ENCODE data around the gene ETFBKMT. TPM values are rescaled to one million over a fixed set of nuclear protein-coding genes. Genes with fewer than 3 reads are reported as not detected.
A peak's percentile ranks its signal among the peaks of the same experiment; 100 is the strongest.
"Not testable (repeated sequence)": the region's sequence is repeated elsewhere in the genome, so short reads cannot be mapped to it uniquely, and the experiment has no call there.

Gene ETFBKMT
- total and polyA plus RNA-seq, 4 experiments from 2014 or later = 1.3 to 2.2 (median 1.7) TPM

DNA sequence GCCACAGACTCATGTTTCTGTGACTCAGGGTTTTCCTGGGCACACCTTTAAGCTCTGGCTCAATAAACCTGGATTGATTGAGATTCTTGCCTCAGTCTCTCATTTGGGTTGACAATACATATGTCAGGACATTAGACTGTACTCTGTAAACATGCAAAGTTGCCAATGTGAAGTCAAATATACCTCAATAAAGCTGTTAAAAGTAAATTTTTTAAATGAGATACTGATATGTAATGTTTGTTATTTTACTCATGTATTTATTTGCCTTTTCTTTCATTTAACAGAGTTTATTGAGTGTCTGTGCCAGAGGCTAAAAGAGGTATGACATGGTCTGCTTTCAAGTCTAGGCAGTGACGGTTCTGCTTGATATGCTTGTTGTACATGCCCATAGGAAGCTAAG, 3.7 kb upstream of the ETFBKMT start:
- CTCF ChIA-PET (ENCODE audit: partially characterized antibody) = interaction anchor here (0.9 to 2.0 kb wide), 5 partner anchors 20 to 1100 kb away, joined by 3 to 8 read pairs (median 3); partner anchors contain the start of gene YARS2
- H3K4me1 ChIP-seq (ENCODE audit: insufficient read depth, low read length) = peaks cover 29% of the 10 kb centered on the region
- H3K4me3 ChIP-seq (ENCODE audit: low read length in 2 of 2) = no peak overlapping the region
- intact Hi-C loops (cut with micrococcal nuclease) = no loop called here
- no peaks in the 10 kb centered on the region for H3K9me3 Mint-ChIP-seq
- H3K4me3 Mint-ChIP-seq = peak overlapping the region in 1 of 8 donors; percentile 1
- H3K4me1 Mint-ChIP-seq = peaks cover 16 to 28% (median 21%) of the 10 kb centered on the region in 4 donors
- no peak overlapping the region for H3K27ac ChIP-seq (ENCODE audit: low read depth, low read length)
- peaks cover 0 to 4% of the 10 kb centered on the region in 2 donors for H3K36me3 Mint-ChIP-seq
- POLR2A ChIA-PET (ENCODE audit: partially characterized antibody) = no interaction called here
- no peaks in the 10 kb centered on the region for H3K27me3 ChIP-seq (ENCODE audit: insufficient read depth, low read length)
- H3K36me3 ChIP-seq (ENCODE audit: insufficient read depth, low read length) = no peaks in the 10 kb centered on the region
- no peak overlapping the region for H3K27ac Mint-ChIP-seq
- no peak for DNase-seq
- H3K9me3 ChIP-seq (ENCODE audit: control insufficient read depth in 1 of 2, low read length in 2 of 2) = no peaks in the 10 kb centered on the region
- H3K27me3 Mint-ChIP-seq = no peaks in the 10 kb centered on the region

DNA sequence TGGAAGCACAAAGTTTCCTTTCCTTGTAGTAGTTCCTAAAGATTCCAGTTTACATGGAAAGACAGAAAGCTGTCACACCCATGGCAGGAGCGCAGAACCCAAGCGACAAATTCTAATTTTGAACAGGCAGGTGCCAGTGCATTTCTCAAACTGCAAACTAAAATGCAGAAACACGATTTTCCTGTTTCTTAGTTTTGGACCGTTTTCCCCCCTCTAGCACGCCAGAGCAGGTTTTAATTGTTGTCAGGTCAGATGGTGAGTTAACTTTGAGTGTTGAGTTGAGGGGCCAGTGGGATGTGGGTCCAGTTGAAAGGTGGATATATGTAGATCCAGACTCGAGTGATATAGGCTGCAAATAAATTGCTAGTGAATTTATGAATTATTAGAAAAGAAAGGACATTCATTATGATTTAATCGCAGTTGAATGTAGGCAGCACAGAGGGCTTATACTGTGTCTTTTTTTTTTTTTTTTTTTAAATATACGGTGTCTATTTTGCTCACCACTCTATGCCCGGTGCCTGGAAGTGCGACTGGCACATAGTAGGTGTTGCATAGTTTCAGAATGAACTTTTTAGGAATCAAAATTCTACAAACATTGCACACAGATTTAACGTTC, 909 bp upstream of the ETFBKMT start:
- Histone ChIP-seq H3K4me1 (ENCODE audit: insufficient read depth, low read length) (peaks cover 18% of the 10 kb centered on the region), H3K9me3 (ENCODE audit: control insufficient read depth in 1 of 2, low read length in 2 of 2) (no peaks in the 10 kb centered on the region), H3K36me3 (ENCODE audit: insufficient read depth, low read length) (no peaks in the 10 kb centered on the region), H3K4me3 (ENCODE audit: low read length in 2 of 2) (peak overlapping the region; percentile 27 to 86), H3K27ac (ENCODE audit: low read depth, low read length) (peak overlapping the region; percentile 86), H3K27me3 (ENCODE audit: insufficient read depth, low read length) (no peaks in the 10 kb centered on the region)
- H3K4me3 Mint-ChIP-seq = peak overlapping the region; percentile 92 to 99 (median 94)
- POLR2A ChIA-PET (ENCODE audit: partially characterized antibody) = interaction anchor here (0.6 to 3.5 kb wide), 19 partner anchors 23 to 1099 kb away, joined by 3 to 49 read pairs (median 5); partner anchors contain the start of genes AMN1, RESF1 and YARS2
- DNase-seq = no peak
- CTCF ChIA-PET (ENCODE audit: partially characterized antibody) = interaction anchor here (0.6 to 2.2 kb wide), 7 partner anchors 23 to 1097 kb away, joined by 3 to 9 read pairs (median 3); partner anchors contain the start of gene YARS2
- no peaks in the 10 kb centered on the region for H3K9me3 Mint-ChIP-seq
- no peaks in the 10 kb centered on the region for H3K27me3 Mint-ChIP-seq
- peaks cover 4 to 5% of the 10 kb centered on the region in 2 donors for H3K36me3 Mint-ChIP-seq
- peaks cover 8 to 21% (median 14%) of the 10 kb centered on the region in 4 donors for H3K4me1 Mint-ChIP-seq
- intact Hi-C loops (cut with micrococcal nuclease) = loop anchor here (1.0 to 2.0 kb wide), 6 partner anchors 71 to 1021 kb away; partner anchors contain the start of genes AMN1, BICD1, DNM1L and RESF1
- peak overlapping the region; percentile 32 to 99 (median 93) for H3K27ac Mint-ChIP-seq

DNA sequence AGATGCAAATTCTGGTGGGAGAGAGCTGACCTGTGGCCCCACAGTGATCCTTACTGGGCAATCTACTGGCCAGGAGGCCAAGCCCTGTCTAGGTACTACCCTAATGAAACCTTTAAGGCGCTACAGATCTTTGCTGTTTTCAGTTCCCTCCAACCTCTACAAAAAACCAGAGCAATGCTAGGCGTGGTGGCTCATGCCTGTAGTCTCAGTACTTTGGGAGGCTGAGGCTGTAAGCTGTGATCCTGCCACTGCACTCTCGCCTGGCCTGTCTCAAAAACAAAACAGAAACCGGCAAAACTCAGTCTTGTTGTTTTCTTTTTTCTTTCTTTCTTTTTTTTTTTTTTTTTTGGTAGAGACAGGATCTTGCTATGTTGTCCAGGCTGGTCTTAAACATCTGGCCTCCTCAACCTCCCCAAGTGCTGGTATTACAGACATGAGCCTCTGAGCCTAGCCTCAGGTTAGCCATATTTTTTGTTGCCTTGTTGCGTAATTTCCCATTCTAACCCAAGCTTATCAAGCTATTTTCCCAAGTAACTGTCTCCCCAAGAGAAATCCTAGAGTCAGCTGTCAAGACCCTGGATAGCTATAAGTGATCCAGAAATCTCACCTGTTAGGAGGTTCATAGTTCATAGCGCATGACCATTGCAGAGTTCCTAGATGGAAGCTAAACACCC, 2.8 kb downstream of the ETFBKMT start:
- Histone ChIP-seq H3K36me3 (ENCODE audit: insufficient read depth, low read length) (no peaks in the 10 kb centered on the region), H3K4me1 (ENCODE audit: insufficient read depth, low read length) (peaks cover 17% of the 10 kb centered on the region), H3K27ac (ENCODE audit: low read depth, low read length) (no peak overlapping the region), H3K27me3 (ENCODE audit: insufficient read depth, low read length) (no peaks in the 10 kb centered on the region), H3K4me3 (ENCODE audit: low read length in 2 of 2) (no peak overlapping the region), H3K9me3 (ENCODE audit: control insufficient read depth in 1 of 2, low read length in 2 of 2) (no peaks in the 10 kb centered on the region)
- H3K4me3 Mint-ChIP-seq = peak overlapping the region in 1 of 8 donors; percentile 59
- no peaks in the 10 kb centered on the region for H3K27me3 Mint-ChIP-seq
- peak overlapping the region in 2 of 7 donors; percentile 17 to 58 for H3K27ac Mint-ChIP-seq
- DNase-seq = no peak
- intact Hi-C loops (cut with micrococcal nuclease) = no loop called here
- peaks cover 8 to 21% (median 14%) of the 10 kb centered on the region in 4 donors for H3K4me1 Mint-ChIP-seq
- peaks cover 0 to 4% (median 0%) of the 10 kb centered on the region in 8 donors for H3K9me3 Mint-ChIP-seq
- POLR2A ChIA-PET (ENCODE audit: partially characterized antibody) = interaction anchor here (1.0 to 1.3 kb wide), 3 partner anchors 9 to 299 kb away, joined by 3 to 4 read pairs (median 4); no protein-coding TSS in a partner anchor
- H3K36me3 Mint-ChIP-seq = peaks cover 4 to 11% of the 10 kb centered on the region in 2 donors
- CTCF ChIA-PET (ENCODE audit: partially characterized antibody) = interaction anchor here (0.8 to 2.3 kb wide), 3 partner anchors 9 to 259 kb away, joined by 3 to 16 read pairs (median 14); no protein-coding TSS in a partner anchor

DNA sequence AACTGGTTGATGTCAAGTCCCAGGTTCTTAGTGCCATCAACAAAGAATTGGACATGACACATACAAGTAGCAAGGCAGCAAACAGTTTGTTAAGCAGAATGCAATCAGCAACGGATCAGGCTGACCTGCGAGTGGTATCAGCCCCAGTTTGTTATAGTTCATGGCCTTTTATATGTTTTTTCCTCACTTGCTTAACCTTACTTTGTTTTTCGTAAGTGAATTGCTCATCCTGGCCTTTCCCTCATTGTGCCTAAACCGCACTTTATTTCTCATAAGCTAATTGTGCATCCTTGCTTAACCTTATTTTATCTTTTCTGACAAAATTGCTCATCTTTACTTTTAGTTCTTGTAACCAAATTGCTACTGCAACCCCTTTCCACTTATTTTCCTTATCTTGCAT, 4.1 kb downstream of the ETFBKMT start:
- CTCF ChIA-PET (ENCODE audit: partially characterized antibody) = interaction anchor here (2.3 kb wide), 1 partner anchor 19 kb away, joined by 16 read pairs; no protein-coding TSS in a partner anchor
- peaks cover 0 to 6% (median 2%) of the 10 kb centered on the region in 8 donors for H3K9me3 Mint-ChIP-seq
- no peaks in the 10 kb centered on the region for H3K9me3 ChIP-seq (ENCODE audit: control insufficient read depth in 1 of 2, low read length in 2 of 2)
- H3K27ac ChIP-seq (ENCODE audit: low read depth, low read length) = no peak overlapping the region
- no peaks in the 10 kb centered on the region for H3K27me3 ChIP-seq (ENCODE audit: insufficient read depth, low read length)
- no peaks in the 10 kb centered on the region for H3K36me3 ChIP-seq (ENCODE audit: insufficient read depth, low read length)
- H3K4me3 ChIP-seq (ENCODE audit: low read length in 2 of 2) = no peak overlapping the region
- no peak overlapping the region for H3K4me3 Mint-ChIP-seq
- POLR2A ChIA-PET (ENCODE audit: partially characterized antibody) = interaction anchor here (1.1 kb wide), 1 partner anchor 11 kb away, joined by 3 read pairs; no protein-coding TSS in a partner anchor
- no peaks in the 10 kb centered on the region for H3K27me3 Mint-ChIP-seq
- no peak for DNase-seq
- H3K4me1 ChIP-seq (ENCODE audit: insufficient read depth, low read length) = peaks cover 11% of the 10 kb centered on the region
- no peak overlapping the region for H3K27ac Mint-ChIP-seq
- intact Hi-C loops (cut with micrococcal nuclease) = no loop called here
- H3K36me3 Mint-ChIP-seq = peaks cover 4 to 15% of the 10 kb centered on the region in 2 donors
- H3K4me1 Mint-ChIP-seq = peaks cover 5 to 14% (median 8%) of the 10 kb centered on the region in 4 donors

DNA sequence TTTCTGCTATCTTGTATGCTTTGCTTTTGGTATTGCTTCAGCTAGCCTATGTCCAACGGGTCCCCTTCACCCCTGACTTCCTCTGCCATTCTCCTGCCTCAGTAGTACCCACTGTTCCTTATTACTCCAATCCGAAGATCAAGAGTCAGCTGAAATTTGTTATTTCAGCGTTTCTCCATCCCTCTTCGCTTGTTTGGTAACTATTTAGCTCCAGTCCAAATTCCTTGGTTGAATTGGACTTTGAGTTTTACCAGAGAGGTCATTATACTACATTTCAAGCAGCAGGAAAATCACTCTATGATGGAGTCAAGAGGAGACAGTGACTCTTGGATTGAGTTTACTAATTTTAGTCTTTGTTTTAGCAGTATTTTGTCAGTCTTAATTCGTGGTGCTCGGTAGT, 4.5 kb downstream of the ETFBKMT start:
- Mint-ChIP-seq H3K9me3 (peaks cover 0 to 9% (median 5%) of the 10 kb centered on the region in 8 donors), H3K27ac (peak overlapping the region in 1 of 7 donors; percentile 44), H3K4me3 (no peak overlapping the region), H3K4me1 (peaks cover 4 to 12% (median 7%) of the 10 kb centered on the region in 4 donors), H3K27me3 (no peaks in the 10 kb centered on the region), H3K36me3 (peaks cover 8 to 19% of the 10 kb centered on the region in 2 donors)
- Histone ChIP-seq H3K27ac (ENCODE audit: low read depth, low read length) (no peak overlapping the region), H3K9me3 (ENCODE audit: control insufficient read depth in 1 of 2, low read length in 2 of 2) (peaks cover 2 to 3% of the 10 kb centered on the region in 2 donors), H3K27me3 (ENCODE audit: insufficient read depth, low read length) (no peaks in the 10 kb centered on the region), H3K4me3 (ENCODE audit: low read length in 2 of 2) (no peak overlapping the region), H3K36me3 (ENCODE audit: insufficient read depth, low read length) (no peaks in the 10 kb centered on the region), H3K4me1 (ENCODE audit: insufficient read depth, low read length) (peaks cover 8% of the 10 kb centered on the region)
- DNase-seq = no peak
- ChIA-PET CTCF (ENCODE audit: partially characterized antibody) (no interaction called here), POLR2A (ENCODE audit: partially characterized antibody) (no interaction called here)
- intact Hi-C loops (cut with micrococcal nuclease) = no loop called here

DNA sequence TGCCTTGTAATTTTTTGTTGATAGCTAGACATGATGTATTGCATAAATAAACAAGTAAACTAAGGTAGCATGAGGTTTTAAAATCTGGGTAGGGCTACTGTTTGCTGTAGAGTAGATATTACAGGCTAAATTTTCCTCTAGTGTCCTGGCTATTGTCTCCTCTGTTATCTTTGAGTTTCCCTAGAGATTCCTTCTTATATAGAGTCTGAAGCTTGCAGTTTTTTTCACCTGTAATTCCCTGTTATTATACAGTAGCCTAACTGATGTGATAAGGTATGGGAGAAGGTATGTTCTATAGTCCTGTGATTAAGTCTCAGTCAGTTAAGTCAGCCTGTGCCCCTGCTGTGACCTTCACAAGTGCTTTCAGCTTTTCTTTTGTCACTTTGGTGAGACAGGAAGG, 9.5 kb downstream of the ETFBKMT start:
- Histone ChIP-seq H3K27ac (ENCODE audit: low read depth, low read length) (no peak overlapping the region), H3K27me3 (ENCODE audit: insufficient read depth, low read length) (no peaks in the 10 kb centered on the region), H3K4me3 (ENCODE audit: low read length in 2 of 2) (no peak overlapping the region), H3K9me3 (ENCODE audit: control insufficient read depth in 1 of 2, low read length in 2 of 2) (peaks cover 7 to 8% of the 10 kb centered on the region in 2 donors), H3K4me1 (ENCODE audit: insufficient read depth, low read length) (no peaks in the 10 kb centered on the region), H3K36me3 (ENCODE audit: insufficient read depth, low read length) (no peaks in the 10 kb centered on the region)
- no peaks in the 10 kb centered on the region for H3K4me1 Mint-ChIP-seq
- no peaks in the 10 kb centered on the region for H3K27me3 Mint-ChIP-seq
- peaks cover 27 to 46% of the 10 kb centered on the region in 2 donors for H3K36me3 Mint-ChIP-seq
- H3K4me3 Mint-ChIP-seq = no peak overlapping the region
- ChIA-PET CTCF (ENCODE audit: partially characterized antibody) (interaction anchor here (0.6 to 3.4 kb wide), 4 partner anchors 10 to 16 kb away, joined by 3 to 15 read pairs (median 7); partner anchors contain the start of gene ETFBKMT), POLR2A (ENCODE audit: partially characterized antibody) (no interaction called here)
- intact Hi-C loops (cut with micrococcal nuclease) = no loop called here
- H3K9me3 Mint-ChIP-seq = peaks cover 0 to 17% (median 11%) of the 10 kb centered on the region in 8 donors
- no peak for DNase-seq
- no peak overlapping the region for H3K27ac Mint-ChIP-seq

DNA sequence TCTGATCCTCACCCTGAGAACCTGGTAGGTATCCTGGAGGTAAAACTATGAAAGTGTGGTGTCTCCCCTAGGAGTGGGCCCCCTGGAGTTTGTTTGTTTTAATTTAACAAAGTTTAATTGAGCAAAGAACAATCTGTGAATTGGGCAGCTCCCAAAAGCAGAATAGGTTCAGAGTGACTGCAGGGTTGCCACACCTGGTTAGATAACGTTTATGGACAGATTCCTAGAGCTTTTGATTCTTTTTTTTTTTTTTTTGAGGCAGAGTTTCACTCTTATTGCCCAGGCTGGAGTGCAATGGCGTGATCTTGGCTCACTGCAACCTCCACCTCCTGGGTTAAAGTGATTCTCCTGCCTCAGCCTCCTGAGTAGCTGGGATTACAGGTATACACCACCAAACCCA, 10.1 kb downstream of the ETFBKMT start:
- H3K36me3 ChIP-seq (ENCODE audit: insufficient read depth, low read length); H3K27me3 ChIP-seq (ENCODE audit: insufficient read depth, low read length); H3K4me3 ChIP-seq (ENCODE audit: low read length in 2 of 2); POLR2A ChIA-PET (ENCODE audit: partially characterized antibody); H3K4me1 ChIP-seq (ENCODE audit: insufficient read depth, low read length); H3K4me1 Mint-ChIP-seq; H3K9me3 ChIP-seq (ENCODE audit: control insufficient read depth in 1 of 2, low read length in 2 of 2); H3K27ac ChIP-seq (ENCODE audit: low read depth, low read length); DNase-seq; H3K4me3 Mint-ChIP-seq; H3K27me3 Mint-ChIP-seq; intact Hi-C loops (cut with micrococcal nuclease): not testable (repeated sequence)
- Mint-ChIP-seq H3K27ac (peak overlapping the region in 1 of 7 donors; percentile 25), H3K9me3 (peaks cover 0 to 17% (median 11%) of the 10 kb centered on the region in 8 donors), H3K36me3 (peaks cover 27 to 49% of the 10 kb centered on the region in 2 donors)
- CTCF ChIA-PET (ENCODE audit: partially characterized antibody) = interaction anchor here (1.0 to 3.4 kb wide), 3 partner anchors 12 to 333 kb away, joined by 3 to 15 read pairs (median 6); no protein-coding TSS in a partner anchor

Measured in CD4-positive, alpha-beta memory T cell (primary cell).